H1 (cell line): ENCODE results near the gene SLC25A4. TPM values are rescaled to one million over a fixed set of nuclear protein-coding genes. Genes with fewer than 3 reads are reported as not detected.

Experiments
- CTCF ChIA-PET: fragments of 300-600 bp; sonication (Branson Sonifier 250); formaldehyde crosslinking; loops from one replicate; lab custom pipeline; 2021; ENCODE audit not compliant: partially characterized antibody; lab: Charles Lee
- POLR2A ChIA-PET: fragments of 300-600 bp; sonication (Branson Sonifier 250); formaldehyde crosslinking; loops from one replicate; lab custom pipeline; 2021; ENCODE audit warnings: inconsistent platforms; ENCODE audit not compliant: partially characterized antibody; lab: Charles Lee
- DNase-seq, 2 experiments: peaks; one replicate each; pipeline versions ENCODE4 v3.0.0 to v3.0.0-alpha.2; 2010 to 2022; ENCODE audit warnings: low spot score in 2 of 2, low read depth in 1 of 2, mixed read lengths in 1 of 2
- FAIRE-seq: peaks from 2 replicates; lab custom pipeline; 2011; peaks lifted over from hg19 to GRCh38; lab: Jason Lieb, UNC
- H2AFZ ChIP-seq: 2 replicates; pipeline ENCODE4 v1.8.1; 2012; ENCODE audit warnings: low read length, inconsistent platforms
- H2AK5ac ChIP-seq: 2 replicates; pipeline ENCODE4 v1.6.1; 2013; ENCODE audit warnings: low read depth, low read length
- H2BK120ac ChIP-seq: replicated peaks from 2 replicates; pipeline ENCODE3; 2013; ENCODE audit warnings: low read depth, low read length, inconsistent platforms
- H2BK12ac ChIP-seq: 2 replicates; pipeline ENCODE4 v1.6.1; 2013; ENCODE audit warnings: low read depth, low read length
- H2BK15ac ChIP-seq: 2 replicates; pipeline ENCODE4 v1.6.1; 2013; ENCODE audit warnings: low read length
- H2BK20ac ChIP-seq: 2 replicates; pipeline ENCODE4 v1.6.1; 2013; ENCODE audit warnings: low read length
- H2BK5ac ChIP-seq: 2 replicates; pipeline ENCODE4 v1.6.1; 2013; ENCODE audit warnings: low read depth, low read length
- H3K14ac ChIP-seq: 2 replicates; pipeline ENCODE4 v1.6.1; 2013; ENCODE audit warnings: inconsistent platforms; ENCODE audit not compliant: insufficient read length
- H3K18ac ChIP-seq: 2 replicates; pipeline ENCODE4 v1.6.1; 2013; ENCODE audit warnings: low read length; ENCODE audit errors: extremely low read depth
- H3K23ac ChIP-seq: 2 replicates; pipeline ENCODE4 v1.6.1; 2013; ENCODE audit warnings: inconsistent platforms; ENCODE audit not compliant: insufficient read length
- H3K23me2 ChIP-seq: 2 replicates; pipeline ENCODE4 v1.6.1; 2013; ENCODE audit warnings: low read depth, low read length
- H3K27ac ChIP-seq: 2 replicates; pipeline ENCODE4 v1.6.1; 2011; ENCODE audit warnings: low read depth, low read length, inconsistent platforms
- H3K27me3 ChIP-seq, 4 experiments: replicated peaks in 1 of 4; 1 replicate in 1 of 4; 2 replicates in 3 of 4; pipeline versions ENCODE4 v1.6.1 to v1.8.1; 2011 to 2013; ENCODE audit warnings: low read length in 3 of 4, mild to moderate bottlenecking in 3 of 4, inconsistent platforms in 2 of 4, mixed read lengths in 2 of 4, moderate library complexity in 1 of 4; ENCODE audit not compliant: control insufficient read depth in 3 of 4, insufficient read depth in 3 of 4; ENCODE audit errors: extremely low read depth in 1 of 4
- H3K36me3 ChIP-seq, 4 experiments: 2 replicates each; pipeline versions ENCODE4 v1.6.1 to v1.8.1; 2011 to 2013; ENCODE audit warnings: mild to moderate bottlenecking in 4 of 4, low read length in 3 of 4, moderate library complexity in 2 of 4, control low read depth in 1 of 4, inconsistent platforms in 1 of 4; ENCODE audit not compliant: insufficient read depth in 4 of 4, control insufficient read depth in 2 of 4
- H3K4ac ChIP-seq: replicated peaks from 2 replicates; pipeline ENCODE3; 2013; ENCODE audit warnings: low read length, low read depth, mixed read lengths, inconsistent platforms; ENCODE audit not compliant: insufficient read length
- H3K4me1 ChIP-seq, 4 experiments: replicated peaks in 1 of 4; 1 replicate in 1 of 4; 2 replicates in 3 of 4; pipeline versions ENCODE4 v1.6.1 to v1.8.1; 2011 to 2013; ENCODE audit warnings: low read length in 3 of 4, inconsistent platforms in 2 of 4, mixed read lengths in 1 of 4; ENCODE audit not compliant: insufficient read depth in 4 of 4, control insufficient read depth in 3 of 4
- H3K4me2 ChIP-seq, 2 experiments: 2 replicates each; pipeline versions ENCODE4 v1.6.1 to v1.8.1; 2011 to 2013; ENCODE audit warnings: low read depth in 2 of 2, low read length in 2 of 2, control low read depth in 1 of 2, inconsistent platforms in 1 of 2, mild to moderate bottlenecking in 1 of 2; ENCODE audit not compliant: insufficient read depth in 1 of 2
- H3K4me3 ChIP-seq, 4 experiments: fragments of 200-600, 300-600 bp in 1 of 4; sonication (generic), shearing (Covaris generic), sonication (Bioruptor Twin) in 1 of 4; 2 replicates each; pipeline versions ENCODE4 v1.5.1 to v1.8.1; 2011 to 2016; ENCODE audit warnings: low read length in 4 of 4, low read depth in 3 of 4, control low read depth in 2 of 4, inconsistent platforms in 2 of 4, mild to moderate bottlenecking in 2 of 4, mixed read lengths in 1 of 4, moderate library complexity in 1 of 4; ENCODE audit not compliant: insufficient read depth in 2 of 4; ENCODE audit errors: extremely low read depth in 1 of 4
- H3K56ac ChIP-seq: replicated peaks from 2 replicates; pipeline ENCODE3; 2013; ENCODE audit warnings: low read depth, mild to moderate bottlenecking, mixed read lengths, low read length, inconsistent platforms; ENCODE audit not compliant: insufficient read length
- H3K79me1 ChIP-seq: 2 replicates; pipeline ENCODE4 v1.6.1; 2013; ENCODE audit warnings: low read depth, low read length, control low read depth
- H3K79me2 ChIP-seq, 2 experiments: 2 replicates each; pipeline versions ENCODE4 v1.6.1 to v1.8.1; 2012 to 2013; ENCODE audit warnings: low read length in 2 of 2, mild to moderate bottlenecking in 2 of 2, inconsistent platforms in 1 of 2; ENCODE audit not compliant: insufficient read depth in 2 of 2, control insufficient read depth in 1 of 2
- H3K9ac ChIP-seq, 4 experiments: replicated peaks in 1 of 4; 1 replicate in 1 of 4; 2 replicates in 3 of 4; pipeline versions ENCODE4 v1.6.1 to v1.8.1; 2011 to 2013; ENCODE audit warnings: low read depth in 3 of 4, low read length in 3 of 4, control low read depth in 2 of 4, mild to moderate bottlenecking in 2 of 4, moderate library complexity in 2 of 4, inconsistent platforms in 1 of 4; ENCODE audit errors: extremely low read depth in 1 of 4
- H3K9me3 ChIP-seq, 2 experiments: 2 replicates each; pipeline versions ENCODE4 v1.6.1 to v1.8.1; 2012 to 2013; ENCODE audit warnings: mild to moderate bottlenecking in 2 of 2, moderate library complexity in 2 of 2, control low read depth in 1 of 2, inconsistent platforms in 1 of 2, low read depth in 1 of 2, low read length in 1 of 2, mixed read lengths in 1 of 2; ENCODE audit not compliant: insufficient read depth in 2 of 2
- H4K20me1 ChIP-seq, 2 experiments: replicated peaks in 1 of 2; 2 replicates each; pipeline versions ENCODE3 to v1.8.1; 2011 to 2013; ENCODE audit warnings: inconsistent platforms in 2 of 2, low read length in 2 of 2, mild to moderate bottlenecking in 1 of 2; ENCODE audit not compliant: insufficient read depth in 2 of 2, control insufficient read depth in 1 of 2
- H4K5ac ChIP-seq: 2 replicates; pipeline ENCODE4 v1.6.1; 2013; ENCODE audit warnings: low read length, low read depth, mixed read lengths, inconsistent platforms; ENCODE audit not compliant: insufficient read length
- H4K8ac ChIP-seq: 2 replicates; pipeline ENCODE4 v1.8.0; 2013; ENCODE audit warnings: mild to moderate bottlenecking, moderate library complexity, low read length, inconsistent platforms; ENCODE audit not compliant: insufficient read depth; ENCODE audit errors: extremely low read depth
- H4K91ac ChIP-seq: replicated peaks from 2 replicates; pipeline ENCODE3; 2013; ENCODE audit warnings: low read length, mixed read lengths, inconsistent platforms; ENCODE audit not compliant: insufficient read length
- NANOG ChIP-seq: IDR thresholded peaks from 2 replicates; pipeline ENCODE4 v1.6.1; 2011; ENCODE audit warnings: low read length, low read depth, mild to moderate bottlenecking, inconsistent platforms; ENCODE audit not compliant: insufficient read depth, poor library complexity, severe bottlenecking
- RAD21 ChIP-seq, 2 experiments: IDR thresholded peaks in 1 of 2; conservative IDR thresholded peaks in 1 of 2; 2 replicates each; pipeline ENCODE4 v1.6.1; 2011; ENCODE audit warnings: low read depth in 2 of 2, low read length in 2 of 2, improper control_type of control experiment in 1 of 2, inconsistent platforms in 1 of 2, mild to moderate bottlenecking in 1 of 2, moderate library complexity in 1 of 2
- WGBS, 2 experiments: shearing (Covaris generic) in 1 of 2; methylation state at CpG; one replicate each; pipeline versions ENCODE4 v1.1.6 to v1.1.7; 2013 to 2015; ENCODE audit warnings: low lambda C conversion rate in 2 of 2, mixed read lengths in 2 of 2, inconsistent platforms in 1 of 2, low coverage in 1 of 2, missing lambda C conversion rate in 1 of 2; ENCODE audit not compliant: insufficient replicate concordance in 2 of 2, insufficient coverage in 1 of 2, insufficient read length in 1 of 2; ENCODE audit errors: extremely low coverage in 1 of 2, missing lambda C conversion rate in 1 of 2; 5-methylcytosine and 5-hydroxymethylcytosine counted together
- polyA plus RNA-seq, 7 experiments: library from polyadenylated mRNA; depleted of rRNA in 3 of 7; stranded (reverse) in 5 of 7; unstranded in 2 of 7; fragments of >200 nt in 5 of 7; fragments of 200-250 nt in 2 of 7; gene quantifications; 1 replicate in 5 of 7; 2 replicates in 1 of 7; 4 replicates in 1 of 7; pipeline versions ENCODE4 v1.2.1 to v1.2.3, GENCODE V29; 2011 to 2013; ENCODE audit warnings: missing spikeins in 2 of 7, mixed read lengths in 2 of 7
- total RNA-seq: library from RNA; stranded (reverse); fragmentation: NEBNext Ultra II Directional; extraction: Animal tissue kit (Norgen Biotek cat#: 25700); gene quantifications from 2 replicates; pipeline ENCODE4 v1.2.1, GENCODE V29; 2021
- TF ChIP-seq, protein P1 (sequence below), 3 experiments: IDR thresholded peaks; 1 replicate in 2 of 3; 2 replicates in 1 of 3; pipeline versions ENCODE4 v1.5.1 to v1.6.1; 2011; ENCODE audit warnings: low read length in 3 of 3, mild to moderate bottlenecking in 3 of 3, inconsistent platforms in 2 of 3, low read depth in 1 of 3, moderate library complexity in 1 of 3; ENCODE audit not compliant: insufficient read depth in 1 of 3; ENCODE audit errors: control extremely low read depth in 1 of 3

The SLC25A4 gene
- total and polyA plus RNA-seq, 2 of the 8 experiments (the other 6 are each of a cell fraction or from before 2014, with no cell fraction given): 41.3 to 42.0 TPM

DNA sequence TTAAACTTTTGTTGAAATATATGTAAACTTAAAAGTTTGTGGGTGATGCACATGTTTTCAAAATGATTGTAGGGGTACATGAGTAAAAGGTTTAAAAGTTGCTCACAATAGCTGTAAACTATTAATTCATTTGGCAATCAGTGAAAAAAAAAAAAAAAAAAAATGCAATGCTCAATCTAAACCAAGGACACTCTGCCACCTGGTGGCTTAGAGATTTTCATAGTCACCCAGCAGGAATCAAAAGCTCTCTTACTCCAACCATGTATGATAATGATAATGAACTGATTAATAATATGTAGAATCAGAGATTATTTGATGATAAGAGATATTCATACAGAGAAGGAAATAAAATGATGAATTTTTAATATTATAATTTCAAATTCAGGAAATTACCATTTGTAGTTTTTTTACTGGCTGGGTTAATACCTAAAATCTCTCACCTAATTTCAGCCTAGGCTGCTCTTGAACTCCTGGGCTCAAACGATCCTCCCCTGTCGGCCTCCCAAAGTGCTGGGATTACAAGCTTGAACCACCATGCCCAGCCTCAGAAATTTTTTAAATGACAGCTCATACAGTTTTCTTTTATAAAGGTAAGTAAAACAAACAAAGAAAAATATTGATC, 46.9 kb upstream of the SLC25A4 start:
- Histone ChIP-seq H3K4me2 (no peak overlapping the region), H2BK12ac (no peak overlapping the region), H3K4ac (no peak overlapping the region), H3K27ac (no peak overlapping the region), H3K79me1 (no peaks in the 10 kb centered on the region), H2BK120ac (no peak overlapping the region), H4K91ac (no peak overlapping the region), H3K23me2 (no peaks in the 10 kb centered on the region), H3K36me3 (no peaks in the 10 kb centered on the region), H2AFZ (no peak overlapping the region), H3K18ac (no peak overlapping the region), H3K9me3 (no peaks in the 10 kb centered on the region), H3K4me1 (peaks cover 0 to 4% (median 0%) of the 10 kb centered on the region in 4 experiments; a peak in 1 of 7 replicates), H2BK5ac (no peak overlapping the region), H2BK15ac (no peak overlapping the region), H3K14ac (no peak overlapping the region), H3K27me3 (no peaks in the 10 kb centered on the region), H3K4me3 (no peak overlapping the region), H3K79me2 (no peaks in the 10 kb centered on the region), H3K23ac (no peak overlapping the region), H4K5ac (no peak overlapping the region), H3K56ac (no peak overlapping the region), H3K9ac (no peak overlapping the region), H2BK20ac (no peak overlapping the region), H2AK5ac (no peak overlapping the region), H4K20me1 (no peaks in the 10 kb centered on the region), H4K8ac (no peak overlapping the region)
- FAIRE-seq (peak; percentile 45), DNase-seq (no peak)
- TF ChIP-seq RAD21 (IDR thresholded peaks at IDR 0.05 in 1 of 2, conservative IDR thresholded peaks at IDR 0.05 in 1 of 2; ENCODE audit: low read depth in 2 of 2, low read length in 2 of 2) (peak; percentile 80 to 82), NANOG (no peak)
- TF ChIP-seq, protein P1, sequence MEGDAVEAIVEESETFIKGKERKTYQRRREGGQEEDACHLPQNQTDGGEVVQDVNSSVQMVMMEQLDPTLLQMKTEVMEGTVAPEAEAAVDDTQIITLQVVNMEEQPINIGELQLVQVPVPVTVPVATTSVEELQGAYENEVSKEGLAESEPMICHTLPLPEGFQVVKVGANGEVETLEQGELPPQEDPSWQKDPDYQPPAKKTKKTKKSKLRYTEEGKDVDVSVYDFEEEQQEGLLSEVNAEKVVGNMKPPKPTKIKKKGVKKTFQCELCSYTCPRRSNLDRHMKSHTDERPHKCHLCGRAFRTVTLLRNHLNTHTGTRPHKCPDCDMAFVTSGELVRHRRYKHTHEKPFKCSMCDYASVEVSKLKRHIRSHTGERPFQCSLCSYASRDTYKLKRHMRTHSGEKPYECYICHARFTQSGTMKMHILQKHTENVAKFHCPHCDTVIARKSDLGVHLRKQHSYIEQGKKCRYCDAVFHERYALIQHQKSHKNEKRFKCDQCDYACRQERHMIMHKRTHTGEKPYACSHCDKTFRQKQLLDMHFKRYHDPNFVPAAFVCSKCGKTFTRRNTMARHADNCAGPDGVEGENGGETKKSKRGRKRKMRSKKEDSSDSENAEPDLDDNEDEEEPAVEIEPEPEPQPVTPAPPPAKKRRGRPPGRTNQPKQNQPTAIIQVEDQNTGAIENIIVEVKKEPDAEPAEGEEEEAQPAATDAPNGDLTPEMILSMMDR (IDR thresholded peaks at IDR 0.05; ENCODE audit: control extremely low read depth in 1 of 3, insufficient read depth in 1 of 3, low read depth in 1 of 3, low read length in 3 of 3): peak in 2 of 3 experiments; percentile 50 to 56; a peak in 2 of 4 replicates
- WGBS, 2 experiments: 71% methylated on average over 2 of the region's 2 CpGs; no CpG with 5 or more reads in 1 of the 2 experiments
- ChIA-PET POLR2A (no interaction called here), CTCF (interaction anchor here (0.6 to 10.0 kb wide), 41 partner anchors 8 to 845 kb away, joined by 3 to 210 read pairs (median 5); partner anchors contain the start of gene SLC25A4)
